GM13977 (cell line): Measurements from ENCODE around the gene ST8SIA4.
A peak's percentile ranks its signal among the peaks of the same experiment; 100 is the strongest.

Source experiments
- DNase-seq: peaks from one replicate; pipeline ENCODE4 v3.0.0; 2012; ENCODE audit warnings: low spot score
- in situ Hi-C: fragments of 300-500 bp; cut with MboI; formaldehyde crosslinking; loops from one replicate; pipeline ENCODE4 v1.12.0; 2022; ENCODE audit warnings: low sequenced_read_pairs, low pct_unique_long_range_greater_than_20kb, mixed read lengths, inconsistent platforms; ENCODE audit not compliant: unreplicated experiment
- TF ChIP-seq, protein P1 (sequence below): IDR thresholded peaks from 2 replicates; pipeline ENCODE4 v1.5.1; 2012; ENCODE audit warnings: mild to moderate bottlenecking, control low read depth; ENCODE audit not compliant: insufficient read depth; ENCODE audit errors: extremely low read depth, missing control alignments

The ST8SIA4 gene

DNA sequence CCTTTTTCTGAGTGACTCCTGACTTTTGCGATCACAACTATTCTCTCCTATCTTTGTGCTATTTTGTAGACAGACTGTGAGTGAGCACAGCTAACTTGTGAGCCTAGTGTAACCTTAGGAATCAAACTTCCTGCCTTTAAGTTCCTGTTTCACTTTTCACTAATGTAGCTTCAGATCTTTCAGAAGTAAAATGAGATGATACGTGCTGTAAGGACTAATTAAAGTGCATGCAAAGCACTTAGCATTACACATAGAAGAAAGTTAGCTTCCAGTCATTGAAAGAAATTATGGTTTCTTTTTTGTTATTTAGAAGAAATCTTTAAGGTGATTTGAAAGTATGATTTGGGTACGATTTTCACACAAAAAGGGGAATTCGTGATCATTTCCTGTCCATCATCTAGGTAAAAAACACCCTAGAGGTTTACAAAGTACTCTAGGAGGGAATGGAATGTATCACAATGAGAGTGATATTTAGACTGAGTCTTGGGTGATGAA is 122.7 kb downstream of the ST8SIA4 start:
- in situ Hi-C loops: no loop called here
- TF ChIP-seq, protein P1, sequence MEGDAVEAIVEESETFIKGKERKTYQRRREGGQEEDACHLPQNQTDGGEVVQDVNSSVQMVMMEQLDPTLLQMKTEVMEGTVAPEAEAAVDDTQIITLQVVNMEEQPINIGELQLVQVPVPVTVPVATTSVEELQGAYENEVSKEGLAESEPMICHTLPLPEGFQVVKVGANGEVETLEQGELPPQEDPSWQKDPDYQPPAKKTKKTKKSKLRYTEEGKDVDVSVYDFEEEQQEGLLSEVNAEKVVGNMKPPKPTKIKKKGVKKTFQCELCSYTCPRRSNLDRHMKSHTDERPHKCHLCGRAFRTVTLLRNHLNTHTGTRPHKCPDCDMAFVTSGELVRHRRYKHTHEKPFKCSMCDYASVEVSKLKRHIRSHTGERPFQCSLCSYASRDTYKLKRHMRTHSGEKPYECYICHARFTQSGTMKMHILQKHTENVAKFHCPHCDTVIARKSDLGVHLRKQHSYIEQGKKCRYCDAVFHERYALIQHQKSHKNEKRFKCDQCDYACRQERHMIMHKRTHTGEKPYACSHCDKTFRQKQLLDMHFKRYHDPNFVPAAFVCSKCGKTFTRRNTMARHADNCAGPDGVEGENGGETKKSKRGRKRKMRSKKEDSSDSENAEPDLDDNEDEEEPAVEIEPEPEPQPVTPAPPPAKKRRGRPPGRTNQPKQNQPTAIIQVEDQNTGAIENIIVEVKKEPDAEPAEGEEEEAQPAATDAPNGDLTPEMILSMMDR: no peak
- DNase-seq: peak; percentile 56

DNA sequence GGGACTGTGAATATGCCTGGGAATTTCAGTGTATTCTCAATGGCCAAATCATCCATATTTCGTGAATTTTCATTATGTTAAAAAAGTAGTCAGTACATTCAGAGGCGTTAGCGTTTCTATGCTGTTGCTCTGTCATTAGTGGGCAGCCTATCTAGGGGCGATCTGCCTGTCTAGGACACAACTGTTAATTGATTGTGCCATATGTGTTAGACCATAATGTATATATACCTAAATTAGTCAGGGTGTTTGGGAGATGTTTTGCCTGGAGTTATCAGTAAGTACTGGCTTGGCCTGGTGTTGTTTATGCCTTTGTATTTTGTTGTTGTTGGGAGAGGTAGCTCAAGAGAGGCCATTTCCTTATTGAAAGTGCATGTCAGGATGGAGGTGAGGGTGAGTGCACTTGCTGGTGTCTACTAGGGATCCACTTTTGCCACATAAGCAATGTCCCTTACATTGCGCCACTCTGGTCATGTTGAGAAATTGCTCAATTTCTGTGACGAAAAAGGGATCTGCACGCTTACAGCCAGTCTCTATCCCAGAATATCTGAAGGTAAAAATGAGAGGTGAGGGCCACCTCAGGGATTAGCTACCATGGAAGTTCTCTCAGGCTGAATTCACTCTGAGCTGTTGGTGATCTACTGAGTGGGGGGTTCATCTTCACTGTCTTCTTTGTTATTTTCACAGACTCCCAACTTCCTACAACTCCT is 123.3 kb downstream of the ST8SIA4 start:
- in situ Hi-C loops: no loop called here
- no peak for DNase-seq
- TF ChIP-seq, protein P1: no peak

DNA sequence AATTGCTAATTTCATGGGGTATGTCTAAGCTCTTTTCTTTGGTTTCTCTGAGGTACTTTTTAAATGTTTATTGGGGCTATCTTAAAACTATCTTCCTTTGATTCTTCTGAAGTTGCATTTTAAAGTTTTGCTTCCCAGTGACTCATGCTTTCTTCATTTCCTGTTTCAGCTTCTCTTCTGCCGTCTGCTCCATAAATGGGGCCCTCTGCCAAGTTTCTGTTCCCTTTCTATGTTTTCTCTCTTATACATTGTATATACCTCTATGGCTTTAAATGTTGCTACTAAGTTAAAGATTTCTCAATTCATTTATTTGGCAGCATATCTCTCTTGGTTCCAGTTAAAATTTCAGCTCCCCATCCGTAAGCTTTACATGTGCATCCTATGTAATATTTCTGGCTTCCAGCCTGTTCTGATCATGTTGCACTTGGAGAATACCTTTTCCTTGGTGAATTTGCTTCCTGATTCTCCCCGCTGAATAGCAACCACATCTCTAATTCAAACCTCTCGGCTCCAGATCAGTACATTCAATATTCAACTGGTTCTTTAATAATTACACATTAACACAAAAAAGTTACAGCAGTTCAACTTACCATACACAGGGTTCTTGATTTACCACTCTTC is 125.3 kb downstream of the ST8SIA4 start:
- TF ChIP-seq, protein P1: no peak
- in situ Hi-C loops: no loop called here
- DNase-seq: peak; percentile 48

GRCh38 chr5:100775533-100775855 is 127.6 kb downstream of the ST8SIA4 start:
- no peak for DNase-seq
- TF ChIP-seq, protein P1: no peak
- in situ Hi-C loops: no loop called here

GRCh38 chr5:100772548-100772947 is 130.5 kb downstream of the ST8SIA4 start:
- in situ Hi-C loops: no loop called here
- TF ChIP-seq, protein P1: no peak
- DNase-seq: no peak

GRCh38 chr5:100772006-100772405 is 131.1 kb downstream of the ST8SIA4 start:
- no peak for DNase-seq
- TF ChIP-seq, protein P1: no peak
- in situ Hi-C loops: no loop called here

DNA sequence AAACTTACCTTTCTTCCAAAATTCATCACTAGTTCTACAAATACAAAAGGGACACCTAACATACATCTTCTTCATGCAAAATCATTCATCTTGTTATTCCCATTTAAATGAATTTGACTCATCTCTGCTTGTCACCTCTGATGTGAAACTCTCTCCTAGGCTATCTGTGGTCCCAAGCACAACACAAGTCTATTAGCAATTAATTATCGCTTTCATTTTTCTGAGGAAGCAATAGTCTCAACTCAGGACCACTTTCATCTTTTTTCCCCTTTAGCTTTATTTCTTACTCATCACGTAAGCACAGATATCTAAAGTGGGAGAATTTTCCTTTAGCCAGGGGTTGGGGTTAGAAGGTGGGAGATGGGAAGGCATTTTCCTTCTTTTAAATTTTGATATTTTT is 131.9 kb downstream of the ST8SIA4 start:
- in situ Hi-C loops: no loop called here
- no peak for DNase-seq
- TF ChIP-seq, protein P1: no peak
